GM21528 (cell line): ENCODE results near the gene SPTBN1.
"Not testable (repeated sequence)": the region's sequence is repeated elsewhere in the genome, so short reads cannot be mapped to it uniquely, and the experiment has no call there.

Source experiments
- ATAC-seq: cut with Tn5 transposase; IDR thresholded peaks from one replicate; pipeline ENCODE4 v1.9.1; 2021; ENCODE audit warnings: mild to moderate bottlenecking, moderate library complexity; ENCODE audit not compliant: unreplicated experiment, low FRiP score

Gene SPTBN1

GRCh38 chr2:54466870-54467269, 10.7 kb downstream of the SPTBN1 start:
- no peak for ATAC-seq

GRCh38 chr2:54468673-54469072, 12.5 kb downstream of the SPTBN1 start:
- ATAC-seq = no peak

GRCh38 chr2:54469484-54470053, 13.4 kb downstream of the SPTBN1 start:
- ATAC-seq = no peak

DNA sequence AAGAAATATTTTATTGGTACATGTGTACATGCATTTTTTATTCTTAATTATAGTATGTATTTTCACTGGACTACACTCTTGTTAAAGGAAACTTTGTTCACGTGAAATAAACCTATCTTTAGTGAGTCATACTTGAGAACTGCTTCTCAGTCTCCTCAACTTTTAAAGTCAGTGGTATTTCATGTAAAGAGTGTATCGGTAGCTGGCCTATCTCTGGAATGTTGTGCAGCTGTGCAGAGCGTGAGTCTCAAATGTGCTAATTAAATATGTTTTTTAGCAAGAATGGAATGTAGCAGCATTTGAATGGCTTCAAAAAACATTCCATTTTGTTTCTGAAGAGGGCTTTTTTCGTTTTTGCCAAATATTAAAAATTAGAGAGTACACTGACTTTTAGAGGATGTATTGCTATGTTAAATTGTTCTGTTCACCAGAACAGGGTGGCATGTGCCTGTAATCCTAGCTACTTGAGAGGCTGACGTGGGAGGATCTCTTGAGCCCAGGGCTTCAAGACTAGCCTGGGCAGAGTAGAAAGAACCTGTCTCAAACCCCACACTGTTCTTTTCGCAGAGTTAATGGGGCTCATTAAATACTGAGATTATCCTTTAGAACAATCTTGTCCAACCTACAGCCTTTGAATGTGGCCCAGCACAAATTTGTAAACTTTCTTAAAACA, 14.3 kb downstream of the SPTBN1 start:
- no peak for ATAC-seq

DNA sequence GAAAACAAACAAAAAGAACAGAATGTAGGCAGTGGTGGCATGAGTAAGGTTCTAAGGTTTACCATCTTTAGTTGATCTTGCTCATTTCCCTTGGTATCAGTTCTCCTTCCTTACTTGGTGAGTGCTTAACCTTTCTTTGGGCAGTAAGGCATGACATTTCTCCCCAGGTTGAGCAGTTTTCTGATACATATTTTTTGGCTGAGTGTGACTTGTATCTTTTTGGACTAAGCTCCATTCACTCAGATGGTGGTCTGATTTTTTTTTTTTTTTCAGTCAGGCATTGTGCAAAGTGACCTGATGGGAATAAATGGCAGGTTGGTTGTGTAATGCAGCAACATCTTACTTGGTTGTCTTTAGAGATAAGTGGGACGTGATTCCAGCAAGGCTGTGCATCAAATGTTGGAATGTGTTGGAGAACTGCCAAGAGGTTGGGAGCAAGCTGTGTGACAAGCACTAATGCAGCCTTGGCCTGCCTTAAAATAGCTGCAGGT, 15.1 kb downstream of the SPTBN1 start:
- peak; percentile 72 for ATAC-seq

DNA sequence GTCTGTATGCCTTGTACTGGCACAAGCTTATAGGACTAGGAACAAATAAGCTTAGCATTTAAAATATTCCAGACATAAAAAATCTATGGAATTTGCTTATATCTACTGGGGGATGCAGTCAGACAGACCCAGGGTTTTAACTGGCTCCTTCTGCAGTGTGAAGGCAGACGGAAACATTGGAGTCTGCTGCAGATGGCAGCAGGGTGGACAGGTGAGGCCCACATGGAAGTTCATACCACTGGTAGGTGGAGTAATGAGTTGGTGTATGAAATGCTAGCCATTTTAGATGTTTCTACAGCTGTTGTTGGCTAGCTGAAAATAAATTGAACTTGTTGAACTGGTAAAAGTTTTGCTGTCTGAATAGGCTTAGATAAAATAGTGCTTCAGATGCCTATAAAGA, 17.7 kb downstream of the SPTBN1 start:
- no peak for ATAC-seq

DNA sequence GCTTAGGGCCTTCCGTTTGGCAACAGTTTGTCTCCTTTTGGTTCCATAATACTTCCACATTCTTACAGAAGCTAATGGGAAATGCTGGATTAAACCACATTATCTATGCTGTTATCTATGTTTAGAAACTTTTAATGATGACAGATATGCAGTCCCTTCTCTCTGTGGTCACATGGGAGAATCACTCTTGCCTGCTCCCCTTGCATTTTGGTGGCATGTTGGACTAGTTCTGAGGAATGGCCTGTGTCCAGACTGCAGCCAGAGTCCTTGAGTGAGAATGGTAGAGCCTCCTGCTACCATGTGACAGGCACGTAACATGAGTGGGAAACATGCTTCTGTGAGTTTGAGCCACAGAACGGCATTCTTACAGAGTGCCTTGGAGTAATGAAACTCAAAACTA, 19.2 kb downstream of the SPTBN1 start:
- ATAC-seq = no peak

- no peak for ATAC-seq
Measured at GRCh38 chr2:54475919-54476318, 19.8 kb downstream of the SPTBN1 start.

DNA sequence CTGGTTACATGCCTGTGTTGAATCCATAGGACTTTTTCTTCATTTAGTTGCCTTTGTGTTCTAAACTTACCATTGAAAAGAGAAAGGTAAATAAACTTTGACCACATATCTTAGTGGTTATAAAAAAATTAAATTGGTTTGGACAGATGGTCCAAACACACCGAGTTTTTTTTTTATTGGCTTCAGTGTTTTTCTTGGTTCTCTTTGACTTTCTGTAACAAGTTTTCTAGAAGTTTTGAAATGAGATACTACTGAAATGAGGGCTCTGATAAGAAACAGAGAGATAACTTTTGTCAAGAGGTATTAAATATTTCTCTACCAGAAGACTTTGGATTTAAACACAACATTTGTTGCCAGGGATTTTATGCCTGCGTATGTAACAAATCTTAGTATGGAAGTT, 20.7 kb downstream of the SPTBN1 start:
- no peak for ATAC-seq

GRCh38 chr2:54477896-54478295, 21.8 kb downstream of the SPTBN1 start:
- no peak for ATAC-seq

DNA sequence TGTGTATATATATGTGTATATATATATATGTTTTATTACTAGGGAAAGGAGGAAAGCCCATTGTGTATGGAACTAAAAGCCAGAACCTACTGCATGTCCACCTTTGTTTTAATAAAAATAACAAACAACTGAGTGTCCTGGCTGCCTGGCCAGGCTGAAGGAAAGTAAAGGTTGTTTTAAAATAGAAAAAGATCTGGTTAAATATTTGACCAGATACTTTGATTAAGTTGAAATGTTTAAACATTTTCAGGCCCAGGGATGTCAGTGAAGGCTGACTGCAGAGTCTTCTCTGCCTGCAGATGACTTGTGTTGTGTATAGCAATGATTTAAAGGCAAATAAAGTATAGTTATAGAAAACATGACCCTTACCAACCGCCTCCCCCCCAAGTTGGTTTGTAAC, 22.8 kb downstream of the SPTBN1 start:
- ATAC-seq = no peak

DNA sequence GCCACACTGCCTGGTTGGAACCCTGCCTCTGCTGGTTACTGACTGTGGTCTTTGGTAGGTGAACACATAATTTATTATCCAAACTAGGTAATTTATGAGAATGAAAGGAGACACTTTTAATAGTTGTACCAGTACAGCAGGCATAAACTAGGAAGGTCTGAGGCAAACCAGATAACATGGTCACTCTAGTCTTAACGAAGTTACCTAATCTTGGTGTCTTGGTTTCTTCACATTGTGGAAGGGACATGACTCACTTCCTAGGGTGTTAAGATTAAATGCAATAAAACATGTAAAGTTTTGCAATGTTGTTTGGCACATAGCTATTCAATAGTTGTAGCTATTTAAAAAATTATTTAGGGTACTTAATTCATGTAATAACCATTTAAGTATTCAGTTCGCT, 23.3 kb downstream of the SPTBN1 start:
- no peak for ATAC-seq

GRCh38 chr2:54480025-54480424, 23.9 kb downstream of the SPTBN1 start:
- no peak for ATAC-seq

DNA sequence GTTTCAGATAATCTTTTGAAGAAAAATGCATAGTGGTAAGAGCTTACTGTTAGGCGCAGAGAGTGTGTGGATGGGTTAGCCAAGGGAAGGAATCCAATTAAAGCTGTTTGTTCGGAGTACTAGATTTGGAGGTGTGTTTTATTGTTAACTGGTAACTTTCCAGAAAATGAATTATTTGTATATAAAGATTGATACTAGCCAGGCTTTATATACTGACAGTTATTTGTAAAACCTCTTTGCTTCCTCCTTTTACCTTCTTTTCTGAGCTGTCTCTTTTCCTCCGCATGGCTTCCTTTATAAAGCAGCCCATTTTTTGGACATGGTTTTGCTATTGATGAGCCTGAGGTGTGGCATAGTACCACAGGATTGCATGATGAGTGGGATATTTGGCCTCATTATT, 25.6 kb downstream of the SPTBN1 start:
- no peak for ATAC-seq

- ATAC-seq = no peak
Measured at GRCh38 chr2:54482715-54483114, 26.6 kb downstream of the SPTBN1 start.

DNA sequence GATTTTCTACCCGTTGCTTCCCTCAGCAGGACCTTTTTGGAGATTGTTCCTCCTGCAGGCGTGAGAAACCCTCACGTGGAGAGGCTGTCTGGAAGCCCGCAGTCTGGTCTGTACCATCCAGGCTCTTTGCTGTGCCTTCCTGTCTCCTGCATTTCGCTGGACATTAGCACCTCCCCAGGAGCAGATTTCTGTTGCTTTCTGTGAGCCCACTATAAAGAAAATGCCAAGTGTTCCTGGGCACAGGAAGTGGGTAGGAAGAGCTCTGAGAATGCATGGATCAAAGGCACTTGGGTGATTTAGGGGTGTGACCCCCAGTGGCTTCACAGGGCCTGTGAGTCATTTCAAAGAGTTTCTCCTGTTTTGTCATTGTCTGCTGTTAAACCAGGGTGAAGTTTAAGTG, 27.3 kb downstream of the SPTBN1 start:
- ATAC-seq = no peak

- not testable (repeated sequence) for ATAC-seq
Measured at GRCh38 chr2:54485756-54486155, 29.6 kb downstream of the SPTBN1 start.

GRCh38 chr2:54486766-54487165, 30.6 kb downstream of the SPTBN1 start:
- ATAC-seq = no peak

DNA sequence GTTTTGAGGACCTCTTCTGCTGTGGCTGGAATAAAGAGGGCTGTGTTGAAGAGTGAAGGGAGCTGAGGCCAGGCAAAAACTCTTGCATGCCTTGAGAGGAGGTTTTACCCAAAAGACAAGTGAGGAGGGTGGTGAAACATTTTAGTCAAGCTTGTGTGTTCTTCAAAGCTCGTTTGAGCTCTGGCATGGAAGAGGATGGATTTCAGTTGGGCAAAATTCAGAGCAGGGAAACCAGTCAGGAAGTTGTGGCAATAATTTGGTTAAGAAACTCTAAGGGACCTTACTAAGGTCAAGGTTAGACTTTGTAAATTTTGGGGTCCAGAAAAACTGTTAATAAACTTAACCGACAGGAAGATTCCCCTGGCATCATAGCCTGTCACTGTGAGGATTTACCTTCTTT, 34.7 kb downstream of the SPTBN1 start:
- ATAC-seq = no peak

DNA sequence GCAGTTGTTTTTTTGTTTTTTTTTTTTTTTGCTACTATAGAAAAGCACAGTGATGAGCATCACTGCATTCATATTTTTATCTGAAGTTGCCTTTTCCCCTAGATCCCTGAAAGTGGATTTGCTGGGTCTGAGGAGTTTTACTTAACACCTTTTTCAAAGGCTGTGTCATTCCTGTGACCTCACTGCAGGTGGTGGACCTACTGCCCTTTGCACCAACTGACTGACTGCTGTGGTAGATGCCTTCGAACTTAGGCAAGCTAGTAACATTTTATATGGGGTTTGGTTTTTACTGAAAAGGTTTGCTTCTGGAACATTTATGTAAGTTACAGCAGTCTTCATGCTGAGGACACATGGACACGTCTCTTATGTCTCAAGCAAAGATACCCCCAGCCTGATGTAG, 36.2 kb downstream of the SPTBN1 start:
- no peak for ATAC-seq

DNA sequence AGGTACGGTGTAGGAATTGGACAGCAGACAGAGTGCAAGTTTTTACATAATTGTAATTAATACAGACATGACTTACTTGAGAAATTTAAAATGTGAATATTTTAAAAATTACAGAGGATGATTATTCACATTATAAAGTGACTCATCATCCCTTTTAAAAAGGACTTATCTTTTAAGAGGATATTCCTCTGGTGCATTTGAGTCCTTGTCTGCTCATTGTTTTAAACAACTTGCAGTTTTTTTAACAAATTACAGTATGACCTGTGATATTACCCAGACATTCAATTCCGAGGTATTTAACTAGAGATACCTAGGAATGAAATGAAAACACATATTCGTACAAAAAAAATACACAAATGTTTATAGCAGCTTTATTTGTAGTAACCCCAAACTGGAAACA, 38.0 kb downstream of the SPTBN1 start:
- ATAC-seq = no peak

DNA sequence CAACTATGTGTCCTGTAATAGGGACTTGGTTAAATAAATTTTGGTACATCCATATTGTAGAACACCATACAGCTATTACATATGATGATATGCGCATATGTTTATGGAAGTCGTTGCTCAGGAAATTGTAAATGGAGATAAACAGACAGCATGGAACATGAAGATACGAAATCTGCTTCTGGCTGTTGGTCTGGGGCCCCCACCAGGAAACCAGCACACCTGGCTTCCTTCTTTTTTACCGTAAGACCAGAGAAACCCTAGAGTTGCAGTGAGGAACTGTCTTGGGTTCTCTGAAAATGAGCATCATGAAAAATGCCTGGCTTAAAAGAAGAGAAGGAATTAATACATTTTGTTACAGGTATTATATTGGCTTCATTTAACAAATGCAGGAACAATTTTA, 40.8 kb downstream of the SPTBN1 start:
- no peak for ATAC-seq
